ENCODE results near the gene ACACA. TPM values are rescaled to one million over a fixed set of nuclear protein-coding genes. Genes with fewer than 3 reads are reported as not detected.
"Not testable (repeated sequence)": the region's sequence is repeated elsewhere in the genome, so short reads cannot be mapped to it uniquely, and the experiment has no call there.

The ACACA gene
- total RNA-seq, 2 experiments from 2014 or later, result 38.7 TPM

DNA sequence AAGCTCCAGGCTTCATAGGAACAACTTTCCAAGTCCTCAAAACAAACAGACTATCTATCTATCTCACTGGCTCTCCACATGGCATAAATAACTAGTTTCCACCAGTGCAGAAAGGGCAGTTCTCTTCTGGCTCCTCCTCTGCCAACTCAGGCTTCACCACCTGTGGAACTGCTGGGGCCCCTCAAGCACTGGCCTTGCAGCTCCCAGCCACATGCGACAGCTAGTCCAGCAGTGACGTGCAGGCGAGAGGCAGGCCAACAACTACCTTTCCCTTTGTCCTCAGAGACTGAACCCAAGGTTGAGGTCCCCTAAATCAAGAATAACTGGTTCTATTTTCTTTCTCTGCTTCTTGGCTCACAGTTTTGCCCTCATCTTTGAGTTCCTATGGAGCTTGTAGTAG is 320.3 kb downstream of the ACACA start:
- no peak for DNase-seq
- no peaks in the 10 kb centered on the region for H3K27me3 Mint-ChIP-seq
- H3K9me3 Mint-ChIP-seq, result no peaks in the 10 kb centered on the region
- H3K27ac Mint-ChIP-seq, result no peak overlapping the region
- CTCF ChIA-PET, result interaction anchor here (0.7 to 1.2 kb wide), 3 partner anchors 11 to 46 kb away, joined by 3 to 4 read pairs (median 4); no protein-coding TSS in a partner anchor
- H3K4me1 Mint-ChIP-seq, result peaks cover 44% of the 10 kb centered on the region
- no peak overlapping the region for H3K4me3 Mint-ChIP-seq
- H3K36me3 Mint-ChIP-seq (ENCODE audit: low read depth), result peaks cover 16% of the 10 kb centered on the region
- POLR2A ChIA-PET, result no interaction called here

- no peak overlapping the region for H3K27ac Mint-ChIP-seq
- H3K4me1 Mint-ChIP-seq, result peaks cover 27% of the 10 kb centered on the region
- H3K36me3 Mint-ChIP-seq (ENCODE audit: low read depth), result peaks cover 10% of the 10 kb centered on the region
- ChIA-PET POLR2A (no interaction called here), CTCF (no interaction called here)
- no peak for DNase-seq
- no peaks in the 10 kb centered on the region for H3K27me3 Mint-ChIP-seq
- no peak overlapping the region for H3K4me3 Mint-ChIP-seq
- no peaks in the 10 kb centered on the region for H3K9me3 Mint-ChIP-seq
These were observed 322.3 kb downstream of the ACACA start for GRCh38 chr17:37084372-37084771.

GRCh38 chr17:37083456-37083855 is 323.2 kb downstream of the ACACA start:
- DNase-seq, result no peak
- H3K4me3 Mint-ChIP-seq, result no peak overlapping the region
- H3K27ac Mint-ChIP-seq, result no peak overlapping the region
- peaks cover 18% of the 10 kb centered on the region for H3K4me1 Mint-ChIP-seq
- H3K9me3 Mint-ChIP-seq, result no peaks in the 10 kb centered on the region
- H3K27me3 Mint-ChIP-seq, result no peaks in the 10 kb centered on the region
- ChIA-PET POLR2A (no interaction called here), CTCF (interaction anchor here (0.6 kb wide), 1 partner anchor 31 kb away, joined by 3 read pairs; no protein-coding TSS in a partner anchor)
- H3K36me3 Mint-ChIP-seq (ENCODE audit: low read depth), result peaks cover 10% of the 10 kb centered on the region

DNA sequence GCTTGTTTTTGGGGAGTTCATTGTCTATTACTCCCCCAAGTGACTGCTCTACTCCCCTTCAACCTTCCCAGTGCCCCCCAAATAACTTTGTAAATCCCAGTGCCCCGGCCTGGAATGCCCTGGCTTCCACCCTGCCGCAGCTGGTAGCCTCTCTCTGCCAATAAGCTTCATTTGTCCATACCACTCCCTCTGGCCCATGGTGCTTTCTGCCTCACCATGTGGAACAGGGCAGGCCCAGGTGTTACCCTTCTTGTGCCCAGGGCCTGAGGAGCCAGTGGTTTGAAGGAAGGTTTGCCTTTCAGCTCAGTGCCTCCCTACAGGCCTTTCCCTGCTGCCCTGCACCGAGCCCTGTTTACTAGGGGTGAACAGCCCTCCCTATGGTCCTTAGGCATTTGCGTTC is 323.7 kb downstream of the ACACA start:
- peaks cover 10% of the 10 kb centered on the region for H3K36me3 Mint-ChIP-seq (ENCODE audit: low read depth)
- H3K27me3 Mint-ChIP-seq, result no peaks in the 10 kb centered on the region
- H3K27ac Mint-ChIP-seq, result no peak overlapping the region
- peaks cover 13% of the 10 kb centered on the region for H3K4me1 Mint-ChIP-seq
- H3K4me3 Mint-ChIP-seq, result no peak overlapping the region
- no peaks in the 10 kb centered on the region for H3K9me3 Mint-ChIP-seq
- ChIA-PET CTCF (no interaction called here), POLR2A (no interaction called here)
- DNase-seq, result no peak

GRCh38 chr17:37082311-37082860 is 324.2 kb downstream of the ACACA start:
- DNase-seq, result no peak
- Mint-ChIP-seq H3K27me3 (no peaks in the 10 kb centered on the region), H3K4me3 (no peak overlapping the region), H3K4me1 (peaks cover 7% of the 10 kb centered on the region), H3K9me3 (no peaks in the 10 kb centered on the region), H3K36me3 (ENCODE audit: low read depth) (peaks cover 6% of the 10 kb centered on the region), H3K27ac (no peak overlapping the region)
- ChIA-PET POLR2A (no interaction called here), CTCF (interaction anchor here (1.1 to 2.2 kb wide), 2 partner anchors 7 to 11 kb away, joined by 4 to 6 read pairs; no protein-coding TSS in a partner anchor)

DNA sequence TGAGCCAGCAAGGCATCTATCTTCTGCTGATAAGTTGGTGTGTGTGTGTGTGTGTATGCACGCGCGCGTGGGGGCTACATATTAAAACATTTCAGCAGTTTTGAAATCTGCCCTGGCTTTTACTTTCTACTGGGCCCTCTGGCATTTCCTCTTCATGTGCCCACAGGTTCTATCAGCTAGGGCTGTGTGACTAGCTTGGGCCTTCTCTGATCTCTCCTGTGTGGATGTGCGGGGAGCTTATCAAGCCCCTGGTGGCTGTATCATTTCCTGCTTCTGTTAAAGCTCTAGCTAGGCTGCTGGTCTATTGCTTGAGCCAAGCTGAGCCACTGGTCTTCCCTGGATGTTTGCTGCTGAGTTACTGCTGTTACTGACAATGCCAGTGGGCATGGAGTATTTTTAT is 325.3 kb downstream of the ACACA start:
- CTCF ChIA-PET, result interaction anchor here (2.2 kb wide), 1 partner anchor 9 kb away, joined by 6 read pairs; no protein-coding TSS in a partner anchor
- H3K9me3 Mint-ChIP-seq, result no peaks in the 10 kb centered on the region
- DNase-seq, result no peak
- H3K36me3 Mint-ChIP-seq (ENCODE audit: low read depth), result no peaks in the 10 kb centered on the region
- H3K4me1 Mint-ChIP-seq, result peaks cover 3% of the 10 kb centered on the region
- H3K27me3 Mint-ChIP-seq, result no peaks in the 10 kb centered on the region
- POLR2A ChIA-PET, result no interaction called here
- no peak overlapping the region for H3K27ac Mint-ChIP-seq
- no peak overlapping the region for H3K4me3 Mint-ChIP-seq

GRCh38 chr17:37079735-37080134 is 326.9 kb downstream of the ACACA start:
- ChIA-PET CTCF (interaction anchor here (0.6 to 1.2 kb wide), 2 partner anchors 12 to 481 kb away, joined by 3 to 4 read pairs; no protein-coding TSS in a partner anchor), POLR2A (no interaction called here)
- no peaks in the 10 kb centered on the region for H3K9me3 Mint-ChIP-seq
- H3K36me3 Mint-ChIP-seq (ENCODE audit: low read depth), result no peaks in the 10 kb centered on the region
- H3K27me3 Mint-ChIP-seq, result no peaks in the 10 kb centered on the region
- H3K4me1 Mint-ChIP-seq, result peaks cover 3% of the 10 kb centered on the region
- no peak overlapping the region for H3K4me3 Mint-ChIP-seq
- no peak for DNase-seq
- no peak overlapping the region for H3K27ac Mint-ChIP-seq

DNA sequence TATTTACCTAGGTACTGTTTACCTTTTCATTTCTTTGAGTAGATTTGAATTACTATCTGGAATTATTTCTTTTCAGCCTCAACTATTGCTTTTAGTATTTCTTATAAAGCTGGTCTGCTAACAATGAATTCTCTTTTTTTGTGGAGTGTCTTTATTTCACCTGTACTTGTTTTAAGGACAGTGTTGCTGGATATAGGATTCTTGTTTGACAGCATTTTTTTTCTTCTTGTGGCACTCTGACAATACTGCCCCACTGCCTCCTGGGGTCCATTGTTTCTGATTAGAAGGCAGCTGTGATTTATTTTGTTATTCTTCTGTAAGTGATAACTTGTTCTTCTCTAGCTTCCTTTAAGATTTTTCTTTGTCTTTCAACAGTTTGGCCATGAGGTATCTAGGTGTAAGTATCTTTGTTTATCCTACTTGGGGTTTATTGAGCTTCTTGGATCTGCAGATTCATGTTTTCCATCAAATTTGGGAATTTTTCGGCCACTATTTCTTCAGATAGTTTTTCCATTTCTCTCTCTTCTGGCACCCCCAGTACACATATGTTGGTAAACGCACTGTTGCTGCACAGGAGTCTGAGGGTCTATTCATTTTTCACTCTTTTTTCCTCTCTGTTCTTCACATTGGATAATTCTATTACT is 327.4 kb downstream of the ACACA start:
- Mint-ChIP-seq H3K4me3 (no peak overlapping the region), H3K4me1 (peaks cover 3% of the 10 kb centered on the region), H3K27me3 (no peaks in the 10 kb centered on the region), H3K27ac (no peak overlapping the region), H3K9me3 (no peaks in the 10 kb centered on the region), H3K36me3 (ENCODE audit: low read depth) (no peaks in the 10 kb centered on the region)
- POLR2A ChIA-PET, result no interaction called here
- DNase-seq, result no peak
- CTCF ChIA-PET, result interaction anchor here (0.6 to 1.2 kb wide), 2 partner anchors 12 to 176 kb away, joined by 3 to 4 read pairs; no protein-coding TSS in a partner anchor

GRCh38 chr17:37073464-37073863 is 333.2 kb downstream of the ACACA start:
- H3K9me3 Mint-ChIP-seq; H3K27me3 Mint-ChIP-seq; DNase-seq; H3K27ac Mint-ChIP-seq; POLR2A ChIA-PET; H3K4me1 Mint-ChIP-seq; H3K4me3 Mint-ChIP-seq; H3K36me3 Mint-ChIP-seq (ENCODE audit: low read depth): not testable (repeated sequence)
- CTCF ChIA-PET, result interaction anchor here (0.7 kb wide), 1 partner anchor 103 kb away, joined by 4 read pairs; no protein-coding TSS in a partner anchor

- peaks cover 6% of the 10 kb centered on the region for H3K27me3 Mint-ChIP-seq
- H3K27ac Mint-ChIP-seq, result no peak overlapping the region
- H3K9me3 Mint-ChIP-seq, result no peaks in the 10 kb centered on the region
- no peaks in the 10 kb centered on the region for H3K36me3 Mint-ChIP-seq (ENCODE audit: low read depth)
- H3K4me1 Mint-ChIP-seq, result no peaks in the 10 kb centered on the region
- DNase-seq, result no peak
- ChIA-PET POLR2A (no interaction called here), CTCF (no interaction called here)
- no peak overlapping the region for H3K4me3 Mint-ChIP-seq
These were observed 337.5 kb downstream of the ACACA start for GRCh38 chr17:37069087-37069486.

DNA sequence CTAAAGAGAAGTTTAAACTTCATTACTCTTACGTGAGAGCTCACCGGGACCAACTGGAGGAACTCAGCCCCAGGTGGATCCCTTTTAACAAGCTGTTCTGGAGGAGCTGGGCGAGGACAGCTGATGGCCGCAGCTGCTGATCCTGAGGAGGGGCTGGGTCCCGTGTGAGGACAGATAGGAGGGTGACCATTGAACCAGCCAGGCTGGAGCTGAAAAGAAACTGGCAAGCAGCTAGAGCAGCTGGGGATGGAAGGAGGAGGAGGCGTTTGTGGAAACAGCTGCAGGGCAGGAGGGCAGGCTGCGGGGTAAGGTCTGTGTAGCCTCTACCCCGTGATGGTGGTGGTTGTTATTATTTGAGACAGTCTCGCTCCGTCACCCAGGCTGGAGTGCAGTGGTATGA is 338.4 kb downstream of the ACACA start:
- no peak overlapping the region for H3K27ac Mint-ChIP-seq
- H3K4me1 Mint-ChIP-seq, result no peaks in the 10 kb centered on the region
- ChIA-PET CTCF (no interaction called here), POLR2A (no interaction called here)
- peaks cover 6% of the 10 kb centered on the region for H3K27me3 Mint-ChIP-seq
- H3K9me3 Mint-ChIP-seq, result no peaks in the 10 kb centered on the region
- no peak overlapping the region for H3K4me3 Mint-ChIP-seq
- no peaks in the 10 kb centered on the region for H3K36me3 Mint-ChIP-seq (ENCODE audit: low read depth)
- DNase-seq, result no peak

DNA sequence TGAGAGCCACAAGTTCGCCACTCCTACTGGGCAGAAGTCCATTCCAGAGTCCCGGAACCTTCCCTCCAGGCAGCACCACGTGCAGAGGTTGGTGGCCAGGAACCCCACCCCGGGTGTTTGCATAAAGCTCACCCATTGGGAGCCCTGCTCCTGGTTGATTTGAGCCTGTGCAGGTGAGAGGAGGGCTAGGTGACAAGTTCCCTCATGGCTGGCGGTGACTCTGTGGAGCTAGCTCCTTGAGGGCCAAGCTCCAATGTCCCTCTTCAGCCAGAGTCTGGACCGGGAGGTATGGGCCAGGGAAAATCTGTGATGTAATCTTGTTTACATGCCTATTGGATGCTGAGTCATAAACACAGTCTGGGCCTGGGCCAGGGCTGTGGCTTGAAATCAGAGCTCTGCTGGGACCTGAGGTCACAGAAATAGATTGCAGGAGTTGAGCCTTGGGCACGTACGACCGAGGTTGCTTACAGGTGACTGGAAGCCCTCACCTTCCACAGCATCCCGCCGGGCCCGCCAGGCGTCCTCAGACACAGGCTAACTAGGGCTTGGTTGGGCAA is 339.0 kb downstream of the ACACA start:
- Mint-ChIP-seq H3K9me3 (no peaks in the 10 kb centered on the region), H3K4me3 (no peak overlapping the region), H3K36me3 (ENCODE audit: low read depth) (no peaks in the 10 kb centered on the region), H3K4me1 (no peaks in the 10 kb centered on the region), H3K27ac (no peak overlapping the region), H3K27me3 (peaks cover 6% of the 10 kb centered on the region)
- no peak for DNase-seq
- POLR2A ChIA-PET, result no interaction called here
- CTCF ChIA-PET, result no interaction called here

- H3K36me3 Mint-ChIP-seq (ENCODE audit: low read depth), result no peaks in the 10 kb centered on the region
- ChIA-PET POLR2A (no interaction called here), CTCF (no interaction called here)
- H3K4me1 Mint-ChIP-seq, result no peaks in the 10 kb centered on the region
- H3K9me3 Mint-ChIP-seq, result no peaks in the 10 kb centered on the region
- no peak for DNase-seq
- no peak overlapping the region for H3K4me3 Mint-ChIP-seq
- H3K27me3 Mint-ChIP-seq, result peaks cover 6% of the 10 kb centered on the region
- H3K27ac Mint-ChIP-seq, result no peak overlapping the region
These were observed 340.0 kb downstream of the ACACA start for GRCh38 chr17:37066322-37067255.

Measured in activated CD4-positive, alpha-beta T cell treated with anti-CD3 and anti-CD28 coated beads, Interleukin-2, amount 10 ng/mL, durations not matched to agents 7 days and 5 days (primary cell).